Duodenal mucosa (tissue), 2 donors: ENCODE results near the gene NFIA.
A peak's percentile ranks its signal among the peaks of the same experiment; 100 is the strongest.

Source experiments
- H3K27ac ChIP-seq: one replicate; pipeline ENCODE4 v1.7.0; 2013; ENCODE audit warnings: low read depth, low read length
- H3K27me3 ChIP-seq, 2 donors: one replicate each; pipeline ENCODE4 v1.7.0; 2013; ENCODE audit warnings: low read length in 2 of 2, control low read depth in 1 of 2; ENCODE audit not compliant: insufficient read depth in 2 of 2, control insufficient read depth in 1 of 2
- H3K36me3 ChIP-seq, 2 donors: one replicate each; pipeline ENCODE4 v1.7.0; 2013; ENCODE audit warnings: low read length in 2 of 2, control low read depth in 1 of 2; ENCODE audit not compliant: insufficient read depth in 2 of 2, control insufficient read depth in 1 of 2
- H3K4me1 ChIP-seq, 2 donors: one replicate each; pipeline ENCODE4 v1.7.0; 2013; ENCODE audit warnings: low read length in 2 of 2, control low read depth in 1 of 2; ENCODE audit not compliant: insufficient read depth in 2 of 2, control insufficient read depth in 1 of 2
- H3K4me3 ChIP-seq, 2 donors: one replicate each; pipeline ENCODE4 v1.7.0; 2013; ENCODE audit warnings: low read length in 2 of 2, low read depth in 1 of 2
- H3K9ac ChIP-seq, 2 donors: one replicate each; pipeline ENCODE4 v1.7.0; 2013; ENCODE audit warnings: low read length in 2 of 2, low read depth in 1 of 2
- H3K9me3 ChIP-seq, 2 donors: one replicate each; pipeline ENCODE4 v1.7.0; 2013; ENCODE audit warnings: low read length in 2 of 2, control low read depth in 1 of 2; ENCODE audit not compliant: control insufficient read depth in 1 of 2

Gene NFIA

DNA sequence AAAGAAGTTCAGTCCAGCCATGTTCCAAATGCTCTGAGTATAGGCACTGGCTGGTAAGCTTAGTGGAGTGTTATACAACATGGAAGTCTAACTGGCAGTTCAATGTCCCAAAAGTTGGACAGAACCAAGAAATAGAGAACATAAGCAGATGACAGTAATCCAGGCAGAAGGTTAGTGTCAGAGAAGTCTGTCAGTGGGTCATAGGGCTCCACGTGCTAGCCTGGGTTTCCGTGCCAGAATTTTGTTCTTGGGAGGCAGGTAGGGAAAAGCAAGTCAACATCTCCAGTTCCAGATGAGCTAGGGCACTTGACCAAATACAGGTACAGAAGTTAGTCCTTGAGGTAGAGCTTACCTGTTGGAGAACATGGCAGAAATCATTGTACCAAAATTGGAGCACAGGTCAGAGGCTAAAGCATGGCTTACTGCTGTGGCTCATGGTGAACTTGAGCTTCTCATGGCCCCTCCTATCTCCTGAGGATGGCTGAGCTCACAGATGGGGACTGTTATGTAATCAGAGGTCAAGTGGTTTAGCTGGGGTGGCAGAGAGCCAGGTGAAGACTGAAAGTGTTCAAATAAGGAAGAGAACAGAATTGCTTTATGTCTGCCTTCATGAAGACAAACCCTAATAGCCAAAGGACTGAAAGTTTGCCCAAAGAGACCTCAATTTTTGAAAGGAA is 170.8 kb downstream of the NFIA start:
- no peaks in the 10 kb centered on the region for H3K36me3 ChIP-seq
- no peak overlapping the region for H3K4me3 ChIP-seq
- no peaks in the 10 kb centered on the region for H3K9me3 ChIP-seq
- H3K4me1 ChIP-seq: peaks cover 21 to 27% of the 10 kb centered on the region in 2 donors
- H3K27ac ChIP-seq: no peak overlapping the region
- no peak overlapping the region for H3K9ac ChIP-seq
- H3K27me3 ChIP-seq: no peaks in the 10 kb centered on the region

DNA sequence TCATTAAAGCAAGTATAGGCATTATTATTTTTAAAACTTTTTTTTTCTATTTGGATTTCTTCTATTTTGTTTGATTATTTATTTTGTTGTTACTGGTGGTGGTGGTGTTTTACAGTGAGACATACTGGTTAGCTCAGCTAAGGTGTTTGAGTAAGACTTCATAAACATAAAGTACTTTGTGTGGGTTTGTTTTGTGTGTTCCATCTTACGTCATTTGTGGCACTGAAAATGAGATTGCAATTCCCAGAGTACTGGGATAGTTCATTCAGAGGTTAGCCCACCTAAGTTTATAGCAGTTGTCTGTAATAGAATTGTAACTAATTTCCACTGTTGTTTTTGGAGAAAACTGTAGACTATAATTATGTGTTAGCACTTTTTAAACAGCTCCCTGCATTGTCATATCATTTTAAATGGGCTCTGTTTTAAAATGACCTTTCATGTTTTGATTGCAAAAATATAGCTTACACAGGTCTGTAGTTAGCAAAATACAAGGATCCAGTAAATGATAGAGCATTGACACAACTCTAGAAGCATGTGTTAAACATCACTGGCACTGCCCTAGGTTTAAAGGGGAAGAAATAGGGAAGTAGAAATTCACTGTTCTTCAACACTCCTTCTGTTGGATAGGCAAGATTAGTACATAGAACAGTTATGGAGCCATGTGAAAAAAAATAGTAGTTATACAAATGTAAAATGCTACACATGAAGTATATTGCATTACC is 171.7 kb downstream of the NFIA start:
- peaks cover 21 to 27% of the 10 kb centered on the region in 2 donors for H3K4me1 ChIP-seq
- H3K27me3 ChIP-seq: no peaks in the 10 kb centered on the region
- no peaks in the 10 kb centered on the region for H3K36me3 ChIP-seq
- H3K9ac ChIP-seq: no peak overlapping the region
- no peak overlapping the region for H3K4me3 ChIP-seq
- no peaks in the 10 kb centered on the region for H3K9me3 ChIP-seq
- no peak overlapping the region for H3K27ac ChIP-seq

DNA sequence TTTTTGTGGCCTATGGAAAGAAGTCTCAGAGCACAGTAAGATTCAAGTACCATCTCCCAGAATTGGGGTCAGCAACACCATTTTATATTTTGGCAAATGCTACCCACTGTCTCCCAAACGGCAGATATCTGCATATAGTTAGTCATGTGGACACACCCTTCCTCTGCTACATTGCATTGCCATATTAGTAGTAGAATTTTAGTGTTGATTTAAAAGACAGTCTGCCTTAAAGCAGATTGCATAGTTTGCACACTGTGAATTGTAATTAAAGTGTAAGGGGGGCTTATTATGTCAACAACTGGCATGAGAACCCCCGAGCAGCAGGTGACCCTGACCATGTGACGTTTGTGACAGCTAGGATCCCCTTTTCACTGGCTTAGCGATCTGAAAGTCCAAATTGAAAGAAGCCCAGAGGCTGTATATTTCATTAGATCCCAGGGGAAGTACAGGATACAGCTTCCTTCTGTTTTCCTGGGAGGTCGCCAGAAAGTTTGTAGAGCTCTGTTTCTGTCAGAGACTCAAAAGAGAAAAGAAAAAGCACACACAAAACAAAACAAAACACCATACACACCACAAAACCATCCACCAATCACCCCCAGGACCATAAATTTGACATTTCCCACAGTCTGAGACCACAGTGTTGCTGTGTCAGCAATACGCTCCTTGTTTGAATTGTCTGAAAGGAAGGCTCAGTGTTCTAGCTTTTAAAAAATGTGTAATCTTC is 172.4 kb downstream of the NFIA start:
- Histone ChIP-seq H3K9ac (no peak overlapping the region), H3K4me1 (peaks cover 21 to 27% of the 10 kb centered on the region in 2 donors), H3K27me3 (no peaks in the 10 kb centered on the region), H3K36me3 (no peaks in the 10 kb centered on the region), H3K4me3 (peak overlapping the region; percentile 4 to 27), H3K9me3 (no peaks in the 10 kb centered on the region), H3K27ac (no peak overlapping the region)

DNA sequence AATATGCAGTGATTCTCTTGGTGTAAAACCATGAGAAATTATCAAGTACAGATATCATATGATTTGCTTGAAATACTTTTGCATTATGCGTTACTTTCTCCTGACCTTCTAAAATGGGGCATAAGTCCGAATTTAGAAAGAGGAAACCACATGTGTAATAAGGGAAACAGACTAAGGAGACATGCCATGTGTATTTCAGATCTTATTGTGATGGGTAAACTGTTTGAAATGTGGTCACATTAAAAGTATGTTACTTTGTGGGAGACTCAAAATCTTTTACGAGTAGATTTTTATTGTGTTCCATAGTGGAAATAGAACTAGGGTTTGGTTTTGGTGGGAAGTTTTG is 173.0 kb downstream of the NFIA start:
- H3K27ac ChIP-seq: no peak overlapping the region
- no peak overlapping the region for H3K9ac ChIP-seq
- H3K27me3 ChIP-seq: no peaks in the 10 kb centered on the region
- H3K4me1 ChIP-seq: peaks cover 21 to 27% of the 10 kb centered on the region in 2 donors
- no peaks in the 10 kb centered on the region for H3K36me3 ChIP-seq
- H3K9me3 ChIP-seq: no peaks in the 10 kb centered on the region
- H3K4me3 ChIP-seq: no peak overlapping the region

DNA sequence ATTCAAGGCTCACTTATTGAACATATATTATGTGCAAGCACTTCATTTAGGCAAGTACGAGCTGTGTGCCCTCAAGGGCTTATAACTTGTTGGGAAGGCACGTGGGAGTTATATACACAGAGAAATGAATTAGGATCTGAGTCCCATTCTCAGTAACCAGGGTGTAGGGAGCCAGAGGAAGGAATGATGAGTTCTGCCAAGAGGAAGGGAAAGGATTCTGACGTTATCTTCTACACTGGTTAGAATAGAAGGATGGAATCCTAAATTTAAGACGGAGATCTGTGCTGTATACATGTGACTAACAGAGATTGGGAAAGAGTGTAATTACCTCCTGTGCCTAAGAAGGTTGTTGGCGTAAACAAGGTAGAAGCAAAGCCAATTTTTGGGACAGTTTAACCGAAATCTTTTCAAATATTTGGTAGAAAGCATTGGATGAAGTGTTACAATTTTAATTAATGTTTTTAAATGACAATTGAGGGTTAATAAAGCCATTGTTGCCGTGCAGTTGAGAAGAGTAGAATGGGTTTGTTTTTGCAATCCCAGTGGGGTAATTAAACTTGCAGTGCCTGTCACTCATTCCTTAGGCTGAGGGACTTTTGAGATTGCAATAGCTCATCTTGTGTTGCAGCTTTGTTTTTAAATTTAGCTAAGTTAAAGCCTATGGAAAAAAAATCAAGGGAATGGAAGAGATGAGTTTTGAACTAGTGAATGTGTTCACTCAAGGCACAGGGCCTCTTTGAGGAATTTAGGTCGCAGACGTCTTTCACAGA is 177.2 kb downstream of the NFIA start:
- H3K9ac ChIP-seq: no peak overlapping the region
- H3K27ac ChIP-seq: no peak overlapping the region

DNA sequence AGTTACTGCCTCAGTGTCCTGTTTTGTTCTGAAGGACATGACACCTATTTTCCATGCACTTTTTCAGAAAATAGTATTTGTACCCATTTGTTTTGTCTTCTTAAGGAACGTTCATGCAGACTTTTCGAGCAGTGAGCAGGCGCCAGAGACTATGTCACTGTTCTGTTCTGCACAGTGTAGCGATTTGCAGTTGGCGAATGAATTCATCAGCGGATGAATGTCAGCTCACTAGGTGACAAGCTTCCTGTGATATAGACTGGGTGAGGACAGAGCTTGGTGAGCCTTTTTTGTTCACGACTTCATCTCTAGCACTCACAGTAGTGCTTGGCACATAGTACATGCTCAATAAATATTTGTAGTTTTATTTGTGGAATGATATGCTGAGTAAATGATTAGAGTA is 177.8 kb downstream of the NFIA start:
- no peaks in the 10 kb centered on the region for H3K27me3 ChIP-seq
- H3K4me1 ChIP-seq: peaks cover 0 to 5% of the 10 kb centered on the region in 2 donors
- H3K27ac ChIP-seq: no peak overlapping the region
- H3K36me3 ChIP-seq: no peaks in the 10 kb centered on the region
- no peak overlapping the region for H3K9ac ChIP-seq
- no peaks in the 10 kb centered on the region for H3K9me3 ChIP-seq
- H3K4me3 ChIP-seq: no peak overlapping the region

More for the DNA sequence above, 177.2 kb downstream of the NFIA start:
- Histone ChIP-seq H3K36me3 (no peaks in the 10 kb centered on the region), H3K27me3 (no peaks in the 10 kb centered on the region), H3K9me3 (no peaks in the 10 kb centered on the region), H3K4me1 (peaks cover 3 to 9% of the 10 kb centered on the region in 2 donors), H3K4me3 (no peak overlapping the region)

DNA sequence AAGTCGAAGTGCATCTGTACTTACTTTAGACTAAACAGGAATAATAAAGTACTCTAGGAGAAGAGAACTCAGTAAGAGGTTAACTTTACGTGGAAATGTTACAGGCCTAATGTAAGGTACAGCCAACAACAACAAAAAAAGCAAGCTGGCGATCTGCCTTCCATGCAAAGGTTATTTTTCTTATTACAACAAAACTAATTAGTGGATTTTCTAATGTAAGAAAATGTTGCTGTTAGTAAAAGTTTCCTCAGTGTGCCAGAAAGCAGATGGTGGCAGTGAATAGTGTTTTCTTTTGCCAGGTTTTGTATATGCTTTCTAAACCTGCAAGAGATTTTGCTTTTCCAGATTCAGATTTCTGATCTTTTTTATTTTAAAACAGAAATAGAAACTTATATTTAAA is 179.2 kb downstream of the NFIA start:
- H3K4me1 ChIP-seq: no peaks in the 10 kb centered on the region
- H3K4me3 ChIP-seq: no peak overlapping the region
- H3K27me3 ChIP-seq: no peaks in the 10 kb centered on the region
- H3K36me3 ChIP-seq: no peaks in the 10 kb centered on the region
- no peaks in the 10 kb centered on the region for H3K9me3 ChIP-seq
- H3K27ac ChIP-seq: no peak overlapping the region
- H3K9ac ChIP-seq: no peak overlapping the region

DNA sequence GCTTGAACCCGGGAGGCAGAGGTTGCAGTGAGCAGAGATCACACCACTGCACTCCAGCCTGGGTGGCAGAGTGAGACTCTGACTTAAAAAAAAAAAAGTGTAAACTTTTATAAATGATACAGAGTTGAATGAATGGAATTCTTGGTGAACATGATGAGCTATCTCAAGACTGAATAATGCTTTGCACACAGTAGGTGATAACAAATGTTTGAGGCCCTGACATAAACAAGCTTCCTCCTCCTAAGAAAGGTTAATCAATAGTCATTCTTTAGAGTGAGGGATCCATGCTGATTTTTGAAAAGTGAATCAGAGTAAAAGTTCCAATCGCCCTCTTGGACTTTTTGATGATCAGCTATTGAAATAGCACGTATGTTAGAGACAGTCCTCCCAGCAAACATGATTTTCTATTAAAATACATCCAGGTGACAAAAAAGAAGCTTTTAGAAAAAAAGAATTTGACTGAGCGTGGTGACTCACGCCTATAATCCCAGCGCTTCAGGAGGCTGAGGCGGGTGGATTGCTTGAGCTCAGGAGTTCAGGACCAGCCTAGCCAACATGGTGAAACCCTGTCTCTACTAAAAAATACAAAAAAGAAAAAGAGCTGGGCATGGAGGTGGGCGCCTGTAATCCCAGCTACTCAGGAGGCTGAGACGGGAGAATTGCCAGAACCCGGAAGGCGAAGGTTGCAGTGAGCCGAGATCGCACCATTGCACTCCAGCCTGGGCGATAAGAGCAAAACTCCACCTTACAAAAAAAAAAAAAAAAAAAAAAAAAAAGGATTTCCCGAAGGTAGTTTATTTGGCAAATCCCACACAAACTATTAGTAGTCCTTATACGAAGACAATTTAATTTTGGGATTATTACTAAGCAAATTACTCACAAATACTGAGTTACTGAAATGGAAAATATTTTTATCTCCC is 181.8 kb downstream of the NFIA start:
- Histone ChIP-seq H3K27me3 (no peaks in the 10 kb centered on the region), H3K9me3 (no peaks in the 10 kb centered on the region), H3K27ac (no peak overlapping the region), H3K4me3 (no peak overlapping the region), H3K4me1 (no peaks in the 10 kb centered on the region), H3K36me3 (no peaks in the 10 kb centered on the region), H3K9ac (no peak overlapping the region)

DNA sequence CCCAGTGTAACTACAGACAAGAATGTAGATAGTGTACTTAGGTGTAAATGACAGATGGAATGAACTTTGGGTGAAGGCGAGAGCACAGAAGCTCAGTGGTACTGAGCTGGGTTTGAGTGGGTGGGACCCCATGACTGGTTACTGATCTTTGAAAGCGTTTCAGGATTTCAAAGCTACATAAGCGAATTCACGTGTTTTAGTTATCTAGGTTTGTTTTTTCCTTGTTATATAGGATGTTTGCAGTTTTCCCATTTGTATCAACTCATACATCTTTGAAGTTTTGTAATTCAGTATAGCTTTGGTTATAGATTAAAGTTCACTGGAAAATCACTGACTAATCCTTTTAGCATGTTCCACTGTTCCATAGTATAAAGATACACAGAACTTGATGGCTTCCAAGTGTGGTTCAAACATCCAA is 182.5 kb downstream of the NFIA start:
- no peaks in the 10 kb centered on the region for H3K4me1 ChIP-seq
- no peaks in the 10 kb centered on the region for H3K27me3 ChIP-seq
- H3K36me3 ChIP-seq: no peaks in the 10 kb centered on the region

More for the DNA sequence above, 182.5 kb downstream of the NFIA start:
- Histone ChIP-seq H3K27ac (no peak overlapping the region), H3K9ac (no peak overlapping the region), H3K9me3 (no peaks in the 10 kb centered on the region), H3K4me3 (no peak overlapping the region)
